Spleen (tissue), 7 donors: ENCODE results near the gene AGBL1.

ENCODE experiments used
- CTCF ChIP-seq, 11 experiments: fragments of 200-600 bp in 7 of 11; fragments of 450-650 bp in 4 of 11; sonication (generic) in 4 of 11; IDR thresholded peaks in 8 of 11; conservative IDR thresholded peaks in 3 of 11; 1 replicate in 7 of 11; 2 replicates in 4 of 11; pipeline versions ENCODE4 v1.4.0 to v1.8.0; 2016 to 2021; ENCODE audit warnings: antibody characterized with exemption in 11 of 11, inconsistent platforms in 4 of 11, mild to moderate bottlenecking in 1 of 11
- POLR2A ChIP-seq, 3 donors: fragments of 450-650 bp; IDR thresholded peaks; one replicate each; pipeline ENCODE4 v1.5.1; 2017; ENCODE audit warnings: antibody characterized with exemption in 3 of 3, mild to moderate bottlenecking in 1 of 3
- donor health status: DM: no; HTN: no; CAD: no; lungs with moderate emphysema.
- donor health status: DM: no; HTN: no; CAD: no.
- donor health status: DM: no; HTN: no; CAD: no.

GRCh38 chr15:86106306-86106705 lies 26.6 kb downstream of the AGBL1 start:
- no peak for TF ChIP-seq CTCF (IDR thresholded peaks at IDR 0.05 in 8 of 11, conservative IDR thresholded peaks at IDR 0.05 in 3 of 11)
- no peak for TF ChIP-seq POLR2A (IDR thresholded peaks at IDR 0.05)
